MM.1S (cell line): ENCODE results near the gene PRKCA.

Experiments used
- DNase-seq: peaks from one replicate; pipeline ENCODE4 v3.0.0-alpha.2; 2015
- H2AFZ ChIP-seq: fragments of 300-600 bp; sonication (generic); 2 replicates; pipeline ENCODE4 v1.6.0; 2016; ENCODE audit warnings: antibody characterized with exemption, low read length
- H3F3A ChIP-seq: fragments of 300-600 bp; sonication (generic); 2 replicates; pipeline ENCODE4 v1.6.1; 2016; ENCODE audit warnings: mild to moderate bottlenecking, antibody characterized with exemption, low read length, moderate library complexity, mixed read lengths; ENCODE audit not compliant: insufficient read depth
- H3K27ac ChIP-seq: fragments of 300-600 bp; sonication (generic); 2 replicates; pipeline ENCODE4 v1.5.1; 2016; ENCODE audit warnings: mild to moderate bottlenecking, low read length
- H3K27me3 ChIP-seq: fragments of 300-600 bp; sonication (generic); replicated peaks from 2 replicates; pipeline ENCODE4 v1.6.0; 2016; ENCODE audit warnings: low read length; ENCODE audit not compliant: insufficient read depth
- H3K36me3 ChIP-seq: fragments of 300-600 bp; sonication (generic); replicated peaks from 2 replicates; pipeline ENCODE4 v1.6.1; 2016; ENCODE audit warnings: mild to moderate bottlenecking, low read length, mixed read lengths; ENCODE audit not compliant: insufficient read depth
- H3K4me1 ChIP-seq: fragments of 300-600 bp; sonication (generic); 2 replicates; pipeline ENCODE4 v1.6.1; 2016; ENCODE audit warnings: low read length, mixed read lengths
- H3K4me2 ChIP-seq: fragments of 300-600 bp; sonication (generic); 2 replicates; pipeline ENCODE4 v1.6.0; 2016; ENCODE audit warnings: low read depth, low read length
- H3K4me3 ChIP-seq: fragments of 300-600 bp; sonication (generic); 2 replicates; pipeline ENCODE4 v1.5.1; 2016; ENCODE audit warnings: low read length, mixed read lengths
- H3K79me2 ChIP-seq: fragments of 300-600 bp; sonication (generic); 2 replicates; pipeline ENCODE4 v1.6.1; 2016; ENCODE audit warnings: mixed run types, low read length, mixed read lengths
- H3K9ac ChIP-seq: fragments of 300-600 bp; sonication (generic); 2 replicates; pipeline ENCODE4 v1.6.1; 2016; ENCODE audit warnings: low read length, mixed read lengths
- H3K9me2 ChIP-seq: fragments of 300-600 bp; sonication (generic); replicated peaks from 2 replicates; pipeline ENCODE4 v1.6.1; 2016; ENCODE audit warnings: mild to moderate bottlenecking, low read length, mixed read lengths; ENCODE audit not compliant: insufficient read depth
- H3K9me3 ChIP-seq: fragments of 300-600 bp; sonication (generic); replicated peaks from 2 replicates; pipeline ENCODE4 v1.6.1; 2016; ENCODE audit warnings: mild to moderate bottlenecking, low read length, mixed read lengths; ENCODE audit not compliant: insufficient read depth
- H4K20me1 ChIP-seq: fragments of 300-600 bp; sonication (generic); 2 replicates; pipeline ENCODE4 v1.6.1; 2016; ENCODE audit warnings: mild to moderate bottlenecking, low read length, moderate library complexity, mixed read lengths; ENCODE audit not compliant: insufficient read depth
- CTCF ChIP-seq: fragments of 300-600 bp; sonication (generic); IDR thresholded peaks from 2 replicates; pipeline ENCODE4 v1.5.1; 2016; ENCODE audit warnings: antibody characterized with exemption, low read length, mixed read lengths
- EZH2 ChIP-seq: fragments of 300-600 bp; sonication (generic); optimal IDR thresholded peaks from 2 replicates; pipeline ENCODE3; 2017; ENCODE audit warnings: low read depth, mild to moderate bottlenecking, antibody characterized with exemption, low read length, mixed read lengths
- EZH2phosphoT487 ChIP-seq: fragments of 300-600 bp; sonication (generic); IDR thresholded peaks from 2 replicates; pipeline ENCODE4 v1.6.1; 2018; ENCODE audit warnings: antibody characterized with exemption, low read length

PRKCA gene

GRCh38 chr17:66595893-66596292 is 293.5 kb downstream of the PRKCA start:
- no peaks in the 10 kb centered on the region for H4K20me1 ChIP-seq
- DNase-seq: no peak
- H3K9ac ChIP-seq: no peak overlapping the region
- no peak overlapping the region for H3K4me3 ChIP-seq
- H3F3A ChIP-seq: no peaks in the 10 kb centered on the region
- no peaks in the 10 kb centered on the region for H3K9me3 ChIP-seq
- no peaks in the 10 kb centered on the region for H3K4me1 ChIP-seq
- H2AFZ ChIP-seq: no peak overlapping the region
- no peak overlapping the region for H3K4me2 ChIP-seq
- H3K79me2 ChIP-seq: no peaks in the 10 kb centered on the region
- no peaks in the 10 kb centered on the region for H3K9me2 ChIP-seq
- no peak overlapping the region for H3K27ac ChIP-seq
- H3K36me3 ChIP-seq: no peaks in the 10 kb centered on the region
- TF ChIP-seq EZH2phosphoT487 (no peak), CTCF (no peak), EZH2 (no peak)
- H3K27me3 ChIP-seq: no peaks in the 10 kb centered on the region

- Histone ChIP-seq H3K4me3 (no peak overlapping the region), H3K9me3 (no peaks in the 10 kb centered on the region), H3K79me2 (no peaks in the 10 kb centered on the region), H3K9me2 (no peaks in the 10 kb centered on the region), H3F3A (no peaks in the 10 kb centered on the region), H3K9ac (no peak overlapping the region), H3K4me1 (no peaks in the 10 kb centered on the region), H3K27ac (no peak overlapping the region), H3K27me3 (no peaks in the 10 kb centered on the region), H2AFZ (no peak overlapping the region), H4K20me1 (no peaks in the 10 kb centered on the region), H3K36me3 (no peaks in the 10 kb centered on the region), H3K4me2 (no peak overlapping the region)
- no peak for DNase-seq
- TF ChIP-seq EZH2 (no peak), CTCF (no peak), EZH2phosphoT487 (no peak)
Observed at GRCh38 chr17:66602659-66603384, 300.4 kb downstream of the PRKCA start.

- Histone ChIP-seq H3K79me2 (no peaks in the 10 kb centered on the region), H3F3A (no peaks in the 10 kb centered on the region), H3K9me2 (no peaks in the 10 kb centered on the region), H3K36me3 (no peaks in the 10 kb centered on the region), H2AFZ (no peak overlapping the region), H3K9ac (no peak overlapping the region), H3K9me3 (no peaks in the 10 kb centered on the region), H3K27me3 (no peaks in the 10 kb centered on the region), H3K4me2 (no peak overlapping the region), H4K20me1 (no peaks in the 10 kb centered on the region), H3K4me1 (no peaks in the 10 kb centered on the region), H3K4me3 (no peak overlapping the region), H3K27ac (no peak overlapping the region)
- TF ChIP-seq EZH2phosphoT487 (no peak), EZH2 (no peak), CTCF (no peak)
- no peak for DNase-seq
Observed at GRCh38 chr17:66604376-66604775, 302.0 kb downstream of the PRKCA start.
